NCI-H2227 (cell line): ENCODE data around the gene GPHN.
"Not testable (repeated sequence)": the region's sequence is repeated elsewhere in the genome, so short reads cannot be mapped to it uniquely, and the experiment has no call there.

Source experiments
- DNase-seq: peaks from one replicate; lab custom pipeline; 2025; ENCODE audit not compliant: unreplicated experiment; lab: John Stamatoyannopoulos, UW

Gene GPHN

GRCh38 chr14:66651536-66652220 lies 143.7 kb downstream of the GPHN start:
- no peak for DNase-seq

- no peak for DNase-seq
Observed at GRCh38 chr14:66652525-66653106, 144.7 kb downstream of the GPHN start.

- no peak for DNase-seq
Observed at GRCh38 chr14:66657780-66658179, 149.8 kb downstream of the GPHN start.

- no peak for DNase-seq
Observed at GRCh38 chr14:66662374-66662773, 154.4 kb downstream of the GPHN start.

GRCh38 chr14:66677780-66678179 lies 169.8 kb downstream of the GPHN start:
- DNase-seq, result no peak

- DNase-seq, result no peak
Observed at GRCh38 chr14:66680216-66680615, 172.3 kb downstream of the GPHN start.

- DNase-seq, result no peak
Observed at GRCh38 chr14:66696326-66696725, 188.4 kb downstream of the GPHN start.

GRCh38 chr14:66698503-66698902 lies 190.6 kb downstream of the GPHN start:
- no peak for DNase-seq

- no peak for DNase-seq
Observed at GRCh38 chr14:66701813-66702212, 193.9 kb downstream of the GPHN start.

GRCh38 chr14:66708267-66708666 lies 200.3 kb downstream of the GPHN start:
- no peak for DNase-seq

- no peak for DNase-seq
Observed at GRCh38 chr14:66709291-66709690, 201.3 kb downstream of the GPHN start.

GRCh38 chr14:66714291-66714690 lies 206.3 kb downstream of the GPHN start:
- not testable (repeated sequence) for DNase-seq

GRCh38 chr14:66715313-66715712 lies 207.4 kb downstream of the GPHN start:
- DNase-seq, result not testable (repeated sequence)

- no peak for DNase-seq
Observed at GRCh38 chr14:66716227-66716626, 208.3 kb downstream of the GPHN start.

GRCh38 chr14:66717561-66718140 lies 209.7 kb downstream of the GPHN start:
- no peak for DNase-seq

GRCh38 chr14:66724996-66725395 lies 217.0 kb downstream of the GPHN start:
- DNase-seq, result no peak

- not testable (repeated sequence) for DNase-seq
Observed at GRCh38 chr14:66731298-66731697, 223.4 kb downstream of the GPHN start.

- no peak for DNase-seq
Observed at GRCh38 chr14:66735853-66736252, 227.9 kb downstream of the GPHN start.

GRCh38 chr14:66739826-66740225 lies 231.9 kb downstream of the GPHN start:
- DNase-seq, result no peak

GRCh38 chr14:66745078-66745477 lies 237.1 kb downstream of the GPHN start:
- DNase-seq, result no peak

GRCh38 chr14:66746316-66747006 lies 238.5 kb downstream of the GPHN start:
- peak; percentile 4 for DNase-seq

GRCh38 chr14:66752109-66752508 lies 244.2 kb downstream of the GPHN start:
- DNase-seq, result no peak
